OCI-LY7 (cell line): ENCODE results near the gene TTC33.

Experiments
- CTCF ChIP-seq: fragments of 200-600 bp; sonication (generic); conservative IDR thresholded peaks from 2 replicates; pipeline ENCODE4 v1.5.1; 2014; ENCODE audit warnings: mild to moderate bottlenecking, antibody characterized with exemption, low read length, moderate library complexity, mixed read lengths
- EZH2phosphoT487 ChIP-seq: fragments of 200-600 bp; sonication (generic); IDR thresholded peaks from 2 replicates; pipeline ENCODE4 v1.6.1; 2018; ENCODE audit warnings: low read depth, borderline replicate concordance, mild to moderate bottlenecking, mixed run types, antibody characterized with exemption, low read length, moderate library complexity, mixed read lengths

- TF ChIP-seq CTCF (no peak), EZH2phosphoT487 (no peak)
These were observed 202.8 kb downstream of the TTC33 start for GRCh38 chr5:40552981-40553380.
